ENCODE data around the gene AK4.

The AK4 gene

GRCh38 chr1:65269612-65270011, 121.6 kb downstream of the AK4 start:
- no peak for DNase-seq (ENCODE audit: low read depth in 1 of 2, low spot score in 1 of 2)

- no peak for DNase-seq (ENCODE audit: low read depth in 1 of 2, low spot score in 1 of 2)
These were observed 128.4 kb downstream of the AK4 start for GRCh38 chr1:65276197-65276939.

GRCh38 chr1:65277605-65278347, 129.8 kb downstream of the AK4 start:
- no peak for DNase-seq (ENCODE audit: low read depth in 1 of 2, low spot score in 1 of 2)

GRCh38 chr1:65278376-65279069, 130.5 kb downstream of the AK4 start:
- DNase-seq (ENCODE audit: low read depth in 1 of 2, low spot score in 1 of 2) = no peak

GRCh38 chr1:65279070-65279779, 131.2 kb downstream of the AK4 start:
- no peak for DNase-seq (ENCODE audit: low read depth in 1 of 2, low spot score in 1 of 2)
